Heart left ventricle (tissue), 13 donors: ENCODE results near the gene ZFAND5.

Experiments
- CTCF ChIP-seq, 12 donors: fragments of 200-600 bp; sonication (generic) in 4 of 12; IDR thresholded peaks; one replicate each; pipeline versions ENCODE4 v1.5.0 to v1.8.0; 2018 to 2022; ENCODE audit warnings: antibody characterized with exemption in 12 of 12, mild to moderate bottlenecking in 5 of 12
- POLR2A ChIP-seq, 2 donors: fragments of 450-650 bp; IDR thresholded peaks; one replicate each; pipeline ENCODE4 v1.6.1; 2017; ENCODE audit warnings: antibody characterized with exemption in 2 of 2, mild to moderate bottlenecking in 2 of 2, moderate library complexity in 2 of 2
- donor health status: ischemic (EF 13 %, LVEDD 7.1; RV severe dilation, severe dysfunction).
- donor health status: DM: no; HTN: yes; CAD: no.
- donor health status: DM: no; HTN: no; CAD: no.
- donor health status: ischemic (EF 25% LVEDD 6.9; RV normal size, moderate dysfunction).
- donor health status: ischemic (EF 25% LVEDD 5.7; RV mildly dilated, moderate dysfunction).
- donor health status: ischemic (EF 35%, LVEDD 5.7; RV mildly dilated, moderate dysfunction).
- donor health status: nonischemic (EF 11% LVEDD 7.7; RV severe dilation, severe dysfunction).
- donor health status: DM: yes; HTN: yes; CAD: no.
- donor health status: PGD.
- donor health status: ischemic (EF 29% LVEDD 5.4; RV normal size, mild dysfunction).
- donor health status: nonischemic (EF 23%, LVEDD 6.1; RV moderate dilation, normal function).

- TF ChIP-seq CTCF (IDR thresholded peaks at IDR 0.05) = no peak
- no peak for TF ChIP-seq POLR2A (IDR thresholded peaks at IDR 0.05)
These were observed 8.9 kb downstream of the ZFAND5 start for GRCh38 chr9:72356041-72356582.
